Measurements from ENCODE around the gene MBD5.

The MBD5 gene

DNA sequence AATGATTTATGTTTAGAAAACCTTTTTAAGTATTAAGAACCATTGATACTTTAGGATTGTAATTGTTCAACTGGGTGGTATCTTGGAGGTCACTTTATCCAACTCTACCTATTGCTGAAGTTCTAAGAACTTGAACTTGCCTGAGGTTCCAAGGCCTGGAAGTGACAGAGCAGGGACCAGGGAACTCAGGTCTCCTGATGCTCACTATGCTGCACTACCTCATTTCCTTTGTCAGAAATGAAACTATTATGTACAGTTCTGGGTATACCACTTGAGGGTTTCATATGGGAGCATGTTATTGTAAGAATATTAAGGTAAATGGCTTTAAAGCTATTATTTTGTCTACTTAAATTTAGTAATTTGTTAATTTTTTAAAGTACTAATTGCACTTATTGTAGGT is 3.0 kb downstream of the MBD5 start:
- no peak for DNase-seq (ENCODE audit: low spot score)
- TF ChIP-seq, protein P1, sequence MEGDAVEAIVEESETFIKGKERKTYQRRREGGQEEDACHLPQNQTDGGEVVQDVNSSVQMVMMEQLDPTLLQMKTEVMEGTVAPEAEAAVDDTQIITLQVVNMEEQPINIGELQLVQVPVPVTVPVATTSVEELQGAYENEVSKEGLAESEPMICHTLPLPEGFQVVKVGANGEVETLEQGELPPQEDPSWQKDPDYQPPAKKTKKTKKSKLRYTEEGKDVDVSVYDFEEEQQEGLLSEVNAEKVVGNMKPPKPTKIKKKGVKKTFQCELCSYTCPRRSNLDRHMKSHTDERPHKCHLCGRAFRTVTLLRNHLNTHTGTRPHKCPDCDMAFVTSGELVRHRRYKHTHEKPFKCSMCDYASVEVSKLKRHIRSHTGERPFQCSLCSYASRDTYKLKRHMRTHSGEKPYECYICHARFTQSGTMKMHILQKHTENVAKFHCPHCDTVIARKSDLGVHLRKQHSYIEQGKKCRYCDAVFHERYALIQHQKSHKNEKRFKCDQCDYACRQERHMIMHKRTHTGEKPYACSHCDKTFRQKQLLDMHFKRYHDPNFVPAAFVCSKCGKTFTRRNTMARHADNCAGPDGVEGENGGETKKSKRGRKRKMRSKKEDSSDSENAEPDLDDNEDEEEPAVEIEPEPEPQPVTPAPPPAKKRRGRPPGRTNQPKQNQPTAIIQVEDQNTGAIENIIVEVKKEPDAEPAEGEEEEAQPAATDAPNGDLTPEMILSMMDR (IDR thresholded peaks at IDR 0.05; ENCODE audit: borderline replicate concordance, control extremely low read depth, extremely low read depth, insufficient read depth, missing control alignments), result no peak
- in situ Hi-C loops (cut with MboI; ENCODE audit: low sequenced_read_pairs, unreplicated experiment), result no loop called here

DNA sequence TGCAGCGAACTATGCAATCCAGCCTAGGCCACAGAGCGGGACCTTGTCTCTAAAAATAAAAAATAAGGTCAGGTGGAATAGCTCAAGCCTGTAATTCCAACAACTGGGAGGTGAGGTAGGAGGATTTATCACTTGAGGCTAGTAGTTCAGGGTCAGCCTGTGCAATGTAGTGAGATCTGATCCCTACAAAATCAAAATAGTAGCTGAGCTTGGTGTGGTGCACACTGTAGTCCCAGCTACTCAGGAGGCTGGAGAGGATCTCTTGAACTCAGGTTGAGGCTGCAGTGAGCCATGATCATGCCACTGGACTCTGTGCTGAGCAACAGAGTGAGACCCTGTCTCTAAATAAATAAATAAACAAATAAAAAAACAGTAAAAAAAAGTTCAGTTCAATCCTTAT is 5.7 kb downstream of the MBD5 start:
- TF ChIP-seq, protein P1 (IDR thresholded peaks at IDR 0.05; ENCODE audit: borderline replicate concordance, control extremely low read depth, extremely low read depth, insufficient read depth, missing control alignments), result no peak
- in situ Hi-C loops (cut with MboI; ENCODE audit: low sequenced_read_pairs, unreplicated experiment), result no loop called here
- no peak for DNase-seq (ENCODE audit: low spot score)

DNA sequence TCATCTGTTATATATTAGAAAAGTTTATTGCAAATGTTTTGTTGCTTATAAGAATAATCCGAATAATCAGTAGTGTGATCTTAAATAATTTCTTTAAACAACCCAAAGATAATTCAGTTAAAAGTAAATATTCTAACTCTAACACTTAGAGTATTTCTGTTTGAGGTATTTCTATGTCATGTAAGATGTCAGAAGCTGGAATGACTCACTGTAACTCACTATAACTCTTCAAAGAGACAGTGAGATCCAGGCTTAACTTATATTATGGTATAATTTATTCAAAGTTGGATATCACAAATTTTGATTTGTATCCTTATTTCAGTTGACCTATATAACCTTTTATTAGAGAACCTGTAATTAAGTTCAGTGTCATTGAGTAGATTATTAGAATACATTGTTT is 6.9 kb downstream of the MBD5 start:
- in situ Hi-C loops (cut with MboI; ENCODE audit: low sequenced_read_pairs, unreplicated experiment), result no loop called here
- TF ChIP-seq, protein P1 (IDR thresholded peaks at IDR 0.05; ENCODE audit: borderline replicate concordance, control extremely low read depth, extremely low read depth, insufficient read depth, missing control alignments), result no peak
- no peak for DNase-seq (ENCODE audit: low spot score)

DNA sequence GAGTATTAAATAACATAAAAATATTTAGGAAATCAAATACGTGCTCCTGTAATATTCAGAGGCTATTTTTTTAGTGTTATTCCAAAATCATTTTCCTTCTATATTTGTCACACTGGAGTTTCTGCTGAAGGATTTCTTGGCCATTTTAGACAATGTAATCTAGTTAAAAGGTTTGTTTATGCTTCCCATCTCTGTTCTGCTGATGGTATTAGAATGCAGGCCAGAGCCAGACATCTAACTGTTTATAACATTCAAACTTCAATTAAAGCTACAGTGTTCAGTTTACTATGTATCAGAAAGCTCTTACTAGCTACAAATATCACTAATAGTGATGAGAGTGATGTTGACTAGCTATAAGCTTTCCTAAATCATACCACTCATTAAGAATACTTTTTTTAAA is 7.9 kb downstream of the MBD5 start:
- no peak for DNase-seq (ENCODE audit: low spot score)
- TF ChIP-seq, protein P1 (IDR thresholded peaks at IDR 0.05; ENCODE audit: borderline replicate concordance, control extremely low read depth, extremely low read depth, insufficient read depth, missing control alignments), result no peak
- in situ Hi-C loops (cut with MboI; ENCODE audit: low sequenced_read_pairs, unreplicated experiment), result no loop called here

DNA sequence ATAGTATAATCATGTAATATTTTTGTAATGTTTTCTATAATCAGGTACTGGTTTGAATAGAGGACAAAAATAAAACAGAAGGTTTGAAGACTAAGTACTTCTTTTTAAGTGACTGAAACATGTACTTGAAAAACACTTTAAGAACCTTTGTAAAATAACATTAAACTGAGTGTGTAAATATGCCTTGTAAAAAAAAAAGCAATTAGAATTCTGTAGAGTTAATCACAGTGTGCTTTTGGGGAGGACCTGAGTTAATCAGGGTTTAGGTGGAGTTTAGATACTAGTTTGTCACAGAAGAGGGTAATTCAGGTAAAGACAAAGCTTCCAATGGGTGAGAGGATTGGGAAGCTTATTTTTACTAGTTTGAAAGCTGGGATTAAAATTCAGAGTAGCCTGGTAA is 10.3 kb downstream of the MBD5 start:
- DNase-seq (ENCODE audit: low spot score), result no peak
- in situ Hi-C loops (cut with MboI; ENCODE audit: low sequenced_read_pairs, unreplicated experiment), result no loop called here
- TF ChIP-seq, protein P1 (IDR thresholded peaks at IDR 0.05; ENCODE audit: borderline replicate concordance, control extremely low read depth, extremely low read depth, insufficient read depth, missing control alignments), result no peak

DNA sequence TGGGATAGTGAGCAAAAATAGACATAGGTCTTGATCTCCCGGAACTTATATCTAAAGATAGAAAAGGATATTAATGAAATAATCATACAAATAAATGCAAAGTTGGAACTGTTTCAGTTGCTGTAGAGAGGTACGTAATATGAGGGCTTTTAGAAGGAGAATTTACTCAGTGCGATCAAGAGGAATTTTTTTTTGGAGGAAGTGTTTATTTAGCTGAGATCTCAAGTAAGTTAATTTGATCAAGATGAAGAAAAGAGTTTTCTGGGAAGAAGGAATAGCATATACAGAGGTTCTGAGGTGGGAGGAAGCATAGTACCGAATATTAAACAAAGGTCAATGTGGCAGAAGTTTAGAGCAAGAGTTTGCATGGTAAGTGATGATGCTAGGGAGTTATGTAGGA is 11.3 kb downstream of the MBD5 start:
- in situ Hi-C loops (cut with MboI; ENCODE audit: low sequenced_read_pairs, unreplicated experiment), result no loop called here
- TF ChIP-seq, protein P1 (IDR thresholded peaks at IDR 0.05; ENCODE audit: borderline replicate concordance, control extremely low read depth, extremely low read depth, insufficient read depth, missing control alignments), result no peak
- DNase-seq (ENCODE audit: low spot score), result no peak

DNA sequence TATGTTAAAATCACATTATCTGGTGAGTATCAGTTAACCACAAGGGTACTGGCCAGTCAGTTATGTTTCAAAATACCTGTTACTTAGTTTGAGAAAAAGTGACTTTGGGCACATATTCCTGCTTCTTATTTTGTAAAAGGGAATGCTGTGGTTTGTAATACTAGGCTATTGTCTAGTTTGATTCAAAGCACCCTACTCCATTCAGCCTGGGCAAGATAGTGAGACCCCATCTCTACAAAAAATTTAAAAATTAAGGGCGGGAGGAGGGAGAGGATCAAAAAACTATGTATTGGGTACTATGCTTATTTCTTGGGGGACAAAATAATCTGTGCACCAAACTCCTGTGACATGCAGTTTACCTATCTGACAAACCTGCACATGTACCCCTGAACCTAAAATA is 18.9 kb downstream of the MBD5 start:
- no peak for DNase-seq (ENCODE audit: low spot score)
- in situ Hi-C loops (cut with MboI; ENCODE audit: low sequenced_read_pairs, unreplicated experiment), result no loop called here
- TF ChIP-seq, protein P1 (IDR thresholded peaks at IDR 0.05; ENCODE audit: borderline replicate concordance, control extremely low read depth, extremely low read depth, insufficient read depth, missing control alignments), result no peak

Data from GM13976 (cell line).